PFSK-1 (cell line): ENCODE results near the gene RPL29.

Source experiments
- FOXP2 ChIP-seq: optimal IDR thresholded peaks from 2 replicates; pipeline ENCODE3; 2011; ENCODE audit warnings: borderline replicate concordance, control low read depth, inconsistent platforms; ENCODE audit not compliant: insufficient read depth; ENCODE audit errors: extremely low read length, extremely low read depth
- POLR2AphosphoS5 ChIP-seq: IDR thresholded peaks from 2 replicates; pipeline ENCODE4 v1.6.1; 2012; ENCODE audit warnings: low read depth, mild to moderate bottlenecking, control low read depth, low read length, moderate library complexity
- REST ChIP-seq, 2 experiments: IDR thresholded peaks; 2 replicates each; pipeline versions ENCODE4 v1.6.1 to v1.8.0; 2011 to 2012; ENCODE audit warnings: low read depth in 2 of 2, low read length in 2 of 2, control low read depth in 1 of 2, inconsistent platforms in 1 of 2, mild to moderate bottlenecking in 1 of 2, moderate library complexity in 1 of 2; ENCODE audit not compliant: insufficient read depth in 1 of 2
- SIN3A ChIP-seq: IDR thresholded peaks from 2 replicates; pipeline ENCODE4 v1.6.1; 2012; ENCODE audit warnings: mild to moderate bottlenecking, low read length, moderate library complexity, borderline replicate concordance; ENCODE audit not compliant: insufficient read depth
- TAF1 ChIP-seq: IDR thresholded peaks from 2 replicates; pipeline ENCODE4 v1.6.1; 2012; ENCODE audit warnings: low read length, control low read depth, borderline replicate concordance; ENCODE audit not compliant: insufficient read depth

The RPL29 gene

GRCh38 chr3:51988286-51989146 lies 7.2 kb downstream of the RPL29 start:
- TF ChIP-seq TAF1: no peak
- TF ChIP-seq REST (IDR thresholded peaks at IDR 0.05; ENCODE audit: insufficient read depth in 1 of 2, low read depth in 2 of 2, low read length in 2 of 2): no peak
- TF ChIP-seq POLR2AphosphoS5: no peak
- no peak for TF ChIP-seq FOXP2
- no peak for TF ChIP-seq SIN3A

DNA sequence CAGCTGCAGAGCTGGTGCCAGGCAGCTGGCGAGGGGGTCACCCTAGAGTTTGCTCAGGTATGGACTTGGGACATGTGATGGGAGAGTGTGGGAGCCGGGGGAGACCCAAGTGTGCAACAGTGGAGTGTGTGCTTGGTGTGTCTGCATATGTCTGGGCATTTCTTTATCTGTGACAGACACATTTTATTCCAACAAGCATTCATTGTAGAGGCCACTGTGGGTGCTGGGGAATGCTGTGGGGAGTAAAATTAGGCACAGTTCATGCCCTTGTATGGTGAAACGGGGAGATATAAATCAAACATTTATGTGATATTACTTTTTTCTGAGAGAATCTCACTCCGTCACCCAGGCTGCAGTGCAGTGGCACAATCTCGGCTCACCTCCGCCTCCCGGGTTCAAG lies 8.1 kb downstream of the RPL29 start:
- TF ChIP-seq SIN3A: no peak
- TF ChIP-seq REST (IDR thresholded peaks at IDR 0.05; ENCODE audit: insufficient read depth in 1 of 2, low read depth in 2 of 2, low read length in 2 of 2): no peak
- TF ChIP-seq FOXP2: no peak
- no peak for TF ChIP-seq POLR2AphosphoS5
- TF ChIP-seq TAF1: no peak

DNA sequence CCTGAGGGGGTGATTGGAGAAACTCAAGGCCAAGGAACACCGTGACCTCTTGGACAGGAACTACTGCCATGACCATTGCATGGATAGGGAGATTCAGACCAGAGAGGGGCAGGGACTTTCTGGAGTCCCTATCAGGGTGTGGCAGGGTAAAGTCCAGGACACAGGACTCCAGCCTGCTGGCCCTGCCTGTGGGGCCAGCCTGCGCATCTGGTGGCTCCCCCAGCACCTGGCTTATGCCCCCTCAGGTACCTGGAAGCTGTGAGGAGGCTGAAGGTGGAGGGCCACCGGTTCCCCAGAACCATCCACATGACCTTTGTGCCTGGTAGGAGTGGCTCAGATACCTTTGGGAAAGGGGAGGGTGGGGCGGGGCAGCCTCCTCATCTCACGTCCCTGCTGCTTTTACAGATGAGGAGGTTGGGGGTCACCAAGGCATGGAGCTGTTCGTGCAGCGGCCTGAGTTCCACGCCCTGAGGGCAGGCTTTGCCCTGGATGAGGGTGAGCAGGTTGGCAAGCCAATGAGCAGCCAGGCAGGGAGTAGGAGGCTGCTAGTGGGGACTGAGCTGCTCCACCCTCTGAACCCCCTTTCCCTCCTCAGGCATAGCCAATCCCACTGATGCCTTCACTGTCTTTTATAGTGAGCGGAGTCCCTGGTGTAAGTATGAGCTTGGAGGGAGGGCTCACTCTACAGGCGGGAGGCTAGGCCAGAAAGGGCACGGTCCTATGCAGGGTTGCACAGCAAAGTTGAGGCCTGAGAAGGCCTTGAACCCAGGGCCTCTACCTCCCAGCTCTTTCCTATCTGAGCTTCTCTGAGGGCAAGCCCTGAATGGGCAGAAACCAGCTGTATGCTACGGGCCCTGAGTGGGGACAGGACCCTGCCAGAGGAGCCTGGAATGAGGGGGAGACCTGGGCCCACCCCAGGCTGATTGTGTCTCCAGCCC lies 9.4 kb downstream of the RPL29 start:
- TF ChIP-seq POLR2AphosphoS5 (no peak), TAF1 (no peak), REST (IDR thresholded peaks at IDR 0.05; ENCODE audit: insufficient read depth in 1 of 2, low read depth in 2 of 2, low read length in 2 of 2) (no peak)

DNA sequence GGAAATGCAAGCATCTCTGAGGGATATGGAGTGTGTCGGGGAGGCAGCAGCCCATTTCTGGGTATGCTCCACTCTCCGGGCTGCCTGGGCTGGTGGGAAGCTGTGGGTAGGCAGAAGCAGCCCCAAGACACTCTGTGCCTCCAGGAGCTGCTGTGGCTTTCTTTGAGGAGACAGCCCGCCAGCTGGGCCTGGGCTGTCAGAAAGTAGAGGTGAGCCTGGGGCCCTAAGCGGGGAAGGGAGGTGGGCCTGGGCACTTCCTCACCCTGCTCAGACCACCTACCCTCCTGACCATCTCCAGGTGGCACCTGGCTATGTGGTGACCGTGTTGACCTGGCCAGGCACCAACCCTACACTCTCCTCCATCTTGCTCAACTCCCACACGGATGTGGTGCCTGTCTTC lies 10.6 kb downstream of the RPL29 start:
- TF ChIP-seq POLR2AphosphoS5 (no peak), SIN3A (no peak), FOXP2 (no peak), REST (IDR thresholded peaks at IDR 0.05; ENCODE audit: insufficient read depth in 1 of 2, low read depth in 2 of 2, low read length in 2 of 2) (no peak), TAF1 (no peak)
